HG02885 (cell line): ENCODE results near the gene GON4L.
"Not testable (repeated sequence)": the region's sequence is repeated elsewhere in the genome, so short reads cannot be mapped to it uniquely, and the experiment has no call there.

ENCODE experiments used
- ATAC-seq: cut with Tn5 transposase; IDR thresholded peaks from one replicate; pipeline ENCODE4 v1.9.1; 2021; ENCODE audit warnings: mild to moderate bottlenecking; ENCODE audit not compliant: unreplicated experiment, poor library complexity

The GON4L gene

DNA sequence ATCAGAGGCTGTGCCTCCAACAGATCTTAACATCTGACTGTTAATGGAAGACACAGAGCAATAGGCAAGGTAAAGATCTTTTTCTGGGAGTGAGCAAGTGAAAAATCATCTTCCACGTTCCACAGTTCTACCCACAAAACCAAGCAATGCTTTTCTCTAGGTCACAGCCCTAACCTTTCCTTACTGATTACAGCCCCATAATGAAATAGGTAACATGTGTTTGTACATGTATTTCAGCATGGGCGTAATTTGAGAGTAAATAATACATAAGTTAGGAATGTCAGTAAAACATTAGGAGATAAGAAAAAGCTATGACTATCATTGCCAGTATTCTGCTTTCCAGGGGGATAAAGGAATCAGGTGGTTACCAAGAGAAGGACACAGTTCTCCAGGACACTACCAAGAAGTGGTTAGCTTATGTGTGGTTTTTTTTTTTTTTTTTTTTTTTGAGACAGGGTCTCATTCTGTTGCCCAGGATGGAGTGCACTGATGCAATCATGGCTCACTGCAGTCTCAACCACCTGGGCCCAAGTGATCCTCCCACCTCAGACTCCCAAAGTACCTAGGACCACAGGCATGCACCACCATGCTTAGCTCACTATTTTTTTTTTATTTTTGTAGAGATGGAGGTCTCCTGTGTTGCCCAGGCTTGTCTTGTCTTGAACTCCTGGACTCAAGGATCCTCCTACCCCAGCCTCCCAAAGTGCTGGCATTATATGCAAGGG lies 96.1 kb downstream of the GON4L start:
- no peak for ATAC-seq

DNA sequence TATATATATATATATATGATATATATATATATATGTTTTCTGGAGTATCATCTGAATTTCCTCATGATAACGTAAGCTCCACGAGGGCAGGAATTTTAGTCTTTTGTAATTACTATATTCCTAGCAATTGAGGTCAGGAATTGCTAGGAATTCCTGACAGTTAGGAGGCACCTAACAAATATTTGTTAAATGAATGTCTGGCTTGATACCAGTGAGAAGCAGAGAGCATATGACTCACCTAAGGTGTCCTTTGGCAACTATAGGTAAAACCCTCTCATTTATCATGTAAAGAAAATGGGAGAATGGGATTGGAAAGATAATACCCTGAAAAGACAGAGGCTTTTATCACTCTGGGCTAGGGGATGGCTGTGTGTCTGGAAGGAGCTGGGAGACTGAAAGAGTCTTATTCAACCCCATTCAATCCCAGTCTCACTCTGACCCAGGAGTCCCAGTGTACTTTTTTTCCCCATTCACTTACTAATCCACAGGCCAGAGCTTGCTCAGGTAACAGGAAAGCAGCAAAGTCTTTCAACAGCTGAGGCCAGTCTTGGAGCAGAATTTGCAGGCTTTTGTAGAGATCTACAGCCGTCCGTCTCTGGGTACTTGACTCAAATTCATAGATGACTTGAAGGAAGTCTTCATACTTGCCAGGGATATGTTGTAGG lies 96.9 kb downstream of the GON4L start:
- ATAC-seq, result no peak

DNA sequence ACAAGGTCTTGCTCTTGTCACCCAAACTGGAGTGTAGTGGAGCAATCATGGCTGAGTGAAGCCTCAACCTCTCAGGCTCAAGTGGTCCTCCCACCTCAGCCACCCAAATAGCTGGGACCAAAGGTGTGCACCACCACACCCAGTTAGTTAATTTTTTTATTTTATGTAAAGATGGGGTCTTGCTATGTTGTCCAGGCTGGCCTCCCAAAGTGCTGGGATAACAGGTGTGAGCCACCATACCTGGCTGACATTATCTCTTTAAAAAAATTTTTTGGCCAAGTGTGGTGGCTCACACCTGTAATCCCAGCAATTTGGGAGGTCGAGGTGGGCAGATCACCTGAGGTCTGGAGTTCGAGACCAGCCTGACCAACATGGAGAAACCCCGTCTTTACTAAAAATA lies 98.0 kb downstream of the GON4L start:
- not testable (repeated sequence) for ATAC-seq

DNA sequence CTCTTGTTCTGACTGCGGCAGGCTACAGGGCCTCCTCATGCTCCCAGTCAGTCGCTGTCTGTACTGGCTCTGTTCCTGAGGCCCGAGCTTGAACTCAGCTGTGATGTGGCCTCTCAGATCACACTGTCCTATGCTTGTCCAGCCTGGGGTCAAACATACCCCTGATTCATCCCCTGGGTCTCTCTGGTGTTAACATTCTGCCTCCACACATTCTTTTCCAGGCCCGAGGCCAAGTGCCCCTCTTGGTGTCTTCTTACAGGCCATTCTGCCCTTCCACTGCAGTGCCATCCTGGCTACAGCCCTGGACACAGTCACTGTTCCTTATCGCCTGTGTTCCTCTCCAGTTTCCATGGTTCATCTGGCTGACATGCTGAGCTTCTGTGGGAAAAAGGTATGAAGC lies 108.9 kb downstream of the GON4L start:
- not testable (repeated sequence) for ATAC-seq

DNA sequence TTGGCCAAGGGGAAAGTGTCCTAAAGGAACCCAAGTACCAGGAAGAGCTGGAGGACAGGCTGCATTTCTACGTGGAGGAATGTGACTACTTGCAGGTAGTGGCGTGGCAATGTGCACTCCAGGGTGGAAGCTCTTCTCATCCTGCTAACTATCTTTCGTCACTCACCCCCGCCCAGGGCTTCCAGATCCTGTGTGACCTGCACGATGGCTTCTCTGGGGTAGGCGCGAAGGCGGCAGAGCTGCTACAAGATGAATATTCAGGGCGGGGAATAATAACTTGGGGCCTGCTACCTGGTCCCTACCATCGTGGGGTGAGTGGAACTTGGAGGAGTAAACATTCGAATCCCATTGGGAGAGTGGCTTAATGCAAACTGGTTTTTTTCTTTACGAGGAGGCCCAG lies 109.4 kb downstream of the GON4L start:
- not testable (repeated sequence) for ATAC-seq

DNA sequence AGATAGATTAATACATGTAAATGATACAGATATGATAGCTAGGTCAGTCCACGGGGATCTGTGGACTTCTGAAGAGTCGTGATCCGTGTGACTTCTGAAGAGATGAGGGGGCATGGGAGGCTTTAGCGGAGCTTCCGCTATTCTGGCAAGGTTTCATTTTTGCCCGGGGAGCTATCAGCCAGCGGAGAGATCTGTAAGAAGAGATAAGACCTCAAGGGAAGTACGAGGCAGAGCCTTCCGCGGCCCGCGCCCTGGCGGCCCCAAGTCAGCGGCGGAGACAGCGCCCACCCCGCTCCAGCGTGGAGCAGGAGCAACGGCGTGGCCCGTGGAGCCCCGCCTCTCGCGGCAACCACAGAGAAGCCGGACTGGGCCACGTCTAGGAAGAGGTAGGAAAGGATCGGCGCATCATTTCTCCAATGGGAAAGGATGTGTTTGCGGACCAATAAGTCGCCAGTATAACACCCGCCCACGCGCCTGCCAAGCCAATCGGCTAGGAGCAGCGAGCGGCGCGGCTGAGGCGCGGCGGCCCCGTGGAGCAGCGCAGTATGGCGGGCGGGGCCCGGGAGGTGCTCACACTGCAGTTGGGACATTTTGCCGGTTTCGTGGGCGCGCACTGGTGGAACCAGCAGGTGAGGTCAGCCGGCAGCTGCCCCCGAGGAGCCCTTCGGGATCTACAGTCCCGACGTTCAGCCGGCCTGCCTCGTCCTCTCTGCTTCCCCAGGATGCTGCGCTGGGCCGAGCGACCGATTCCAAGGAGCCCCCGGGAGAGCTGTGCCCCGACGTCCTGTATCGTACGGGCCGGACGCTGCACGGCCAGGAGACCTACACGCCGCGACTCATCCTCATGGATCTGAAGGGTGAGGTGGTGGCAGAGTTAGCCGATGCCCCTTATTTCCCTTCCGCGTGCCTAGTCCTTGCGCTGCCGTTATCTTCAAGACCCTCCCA lies 111.5 kb downstream of the GON4L start:
- peak; percentile 90 for ATAC-seq

DNA sequence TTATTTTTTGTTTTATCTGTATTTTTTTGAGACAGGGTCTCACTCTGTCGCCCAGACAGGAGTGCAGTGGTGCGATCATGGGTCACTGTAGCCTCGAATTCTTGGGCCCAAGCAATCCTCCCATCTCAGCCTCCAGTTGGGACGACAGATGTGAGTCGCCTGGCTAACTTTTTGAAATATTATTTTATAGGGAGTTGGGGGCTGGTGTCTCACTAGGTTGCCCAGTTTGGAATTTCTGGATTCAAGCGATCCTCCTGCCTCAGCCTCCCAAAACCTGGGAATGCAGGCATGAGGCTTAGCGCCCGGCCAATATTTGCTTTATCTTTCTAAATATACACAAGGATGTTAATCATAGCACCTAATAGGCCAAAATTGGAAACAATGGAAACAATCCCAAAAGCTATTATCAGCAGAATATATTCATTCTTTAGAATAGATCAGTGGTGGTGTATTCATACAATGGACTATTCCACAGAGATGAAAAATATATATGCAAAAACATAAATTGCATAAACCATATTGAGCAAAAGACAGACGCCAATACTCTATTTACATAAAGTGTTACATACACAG lies 112.2 kb downstream of the GON4L start:
- ATAC-seq, result no peak

DNA sequence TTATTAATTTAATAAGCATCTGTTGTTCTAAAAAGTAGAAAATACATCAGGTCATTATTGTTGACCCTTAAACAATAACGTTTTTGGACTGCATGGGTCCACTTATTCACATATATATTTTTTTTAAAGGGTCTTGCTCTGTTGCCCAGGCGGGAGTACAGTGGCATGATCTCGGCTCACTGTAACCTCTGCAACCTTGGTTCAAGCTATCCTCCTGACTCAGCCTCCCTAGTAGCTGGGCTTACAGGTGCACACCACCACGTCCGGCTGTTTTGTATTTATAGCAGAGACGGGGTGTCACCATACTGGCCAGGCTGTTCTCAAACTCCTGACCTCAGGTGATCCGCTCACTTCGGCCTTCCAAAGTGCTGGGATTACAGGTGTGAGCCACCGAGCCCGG lies 115.1 kb downstream of the GON4L start:
- ATAC-seq, result no peak

DNA sequence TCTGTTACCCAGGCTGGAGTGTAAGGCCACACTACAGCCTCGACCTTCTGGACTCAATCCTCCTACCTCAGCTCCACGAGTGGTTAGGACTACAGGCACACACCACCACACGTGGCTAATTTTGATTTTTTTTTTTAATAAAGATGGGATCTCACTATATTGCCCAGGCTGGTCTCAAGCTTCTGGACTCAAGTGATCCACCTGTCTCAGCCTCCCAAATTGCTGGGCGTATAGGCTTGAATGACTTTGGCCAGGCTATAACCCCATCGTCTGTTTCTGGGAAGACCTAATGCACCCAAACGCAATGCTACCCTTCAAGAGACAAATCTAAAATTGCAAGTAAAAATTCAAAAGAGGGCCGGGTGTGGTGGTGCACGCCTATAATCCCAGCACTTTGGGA lies 116.0 kb downstream of the GON4L start:
- ATAC-seq, result no peak

DNA sequence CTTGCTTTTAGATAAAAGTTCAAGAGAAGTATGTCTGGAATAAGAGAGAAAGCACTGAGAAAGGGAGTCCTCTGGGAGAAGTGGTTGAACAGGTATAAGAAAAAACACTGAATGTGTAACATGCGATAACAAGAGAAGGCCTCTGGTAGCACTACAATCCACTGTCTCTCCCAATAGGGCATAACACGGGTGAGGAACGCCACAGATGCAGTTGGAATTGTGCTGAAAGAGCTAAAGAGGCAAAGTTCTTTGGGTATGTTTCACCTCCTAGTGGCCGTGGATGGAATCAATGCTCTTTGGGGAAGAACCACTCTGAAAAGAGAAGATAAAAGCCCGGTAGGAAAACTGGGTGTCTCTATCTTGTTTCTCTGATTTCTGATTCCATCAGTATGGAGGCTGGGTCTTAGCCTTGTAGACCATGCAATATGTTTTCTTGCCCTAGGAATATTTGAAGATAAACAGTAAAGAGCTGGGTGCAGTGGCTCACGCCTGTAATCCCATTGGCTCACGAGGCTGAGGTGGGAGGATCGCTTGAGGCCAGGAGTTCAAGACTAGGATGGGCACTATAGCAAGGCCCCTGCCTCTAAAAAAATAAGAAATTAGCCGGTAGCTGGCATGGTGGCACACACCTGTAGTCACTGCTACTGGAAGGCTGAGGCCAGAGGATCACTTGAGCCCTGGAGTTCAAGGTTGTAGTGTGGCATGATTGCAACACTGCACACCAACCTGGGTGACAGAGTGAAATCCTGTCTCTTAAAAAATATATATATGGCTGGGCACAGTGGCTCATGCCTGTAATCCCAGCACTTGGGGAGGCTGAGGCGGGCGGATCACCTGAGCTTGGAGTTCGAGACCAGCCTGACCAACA lies 127.7 kb downstream of the GON4L start:
- ATAC-seq, result no peak

DNA sequence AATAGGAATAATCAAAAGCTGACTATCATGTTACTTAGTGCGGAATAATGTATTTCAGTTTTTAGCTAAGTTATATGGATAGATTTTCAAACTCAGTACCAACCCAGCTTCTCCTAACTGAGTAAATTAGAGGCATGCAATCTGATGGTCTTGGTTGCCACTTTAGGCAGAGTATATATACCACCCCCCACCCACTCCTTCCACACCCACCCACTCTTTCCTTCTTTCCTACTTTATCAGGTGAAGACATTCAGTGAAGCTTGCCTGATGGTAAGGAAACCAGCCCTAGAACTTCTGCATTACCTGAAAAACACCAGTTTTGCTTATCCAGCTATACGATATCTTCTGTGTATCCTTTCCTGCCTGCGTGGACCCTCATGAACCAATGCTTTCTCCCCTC lies 131.9 kb downstream of the GON4L start:
- ATAC-seq, result no peak

DNA sequence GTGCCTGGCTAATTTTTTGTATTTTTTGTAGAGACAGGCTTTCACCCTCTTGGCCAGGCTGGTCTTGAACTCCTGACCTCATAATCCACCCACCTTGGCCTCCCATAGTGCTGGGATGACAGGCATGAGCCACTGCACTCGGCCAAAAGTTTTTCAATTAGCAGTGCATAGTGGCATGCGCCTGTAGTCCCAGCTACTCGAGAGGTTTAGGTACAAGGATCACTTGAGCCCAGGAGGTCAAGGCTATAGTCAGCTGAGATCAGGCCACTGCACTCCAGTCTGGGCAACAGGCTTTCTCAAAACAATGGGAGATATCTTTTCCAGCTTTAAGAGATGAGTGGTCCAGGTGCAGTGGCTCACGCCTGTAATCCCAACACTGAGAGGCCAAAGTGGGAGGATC lies 137.3 kb downstream of the GON4L start:
- ATAC-seq, result no peak

DNA sequence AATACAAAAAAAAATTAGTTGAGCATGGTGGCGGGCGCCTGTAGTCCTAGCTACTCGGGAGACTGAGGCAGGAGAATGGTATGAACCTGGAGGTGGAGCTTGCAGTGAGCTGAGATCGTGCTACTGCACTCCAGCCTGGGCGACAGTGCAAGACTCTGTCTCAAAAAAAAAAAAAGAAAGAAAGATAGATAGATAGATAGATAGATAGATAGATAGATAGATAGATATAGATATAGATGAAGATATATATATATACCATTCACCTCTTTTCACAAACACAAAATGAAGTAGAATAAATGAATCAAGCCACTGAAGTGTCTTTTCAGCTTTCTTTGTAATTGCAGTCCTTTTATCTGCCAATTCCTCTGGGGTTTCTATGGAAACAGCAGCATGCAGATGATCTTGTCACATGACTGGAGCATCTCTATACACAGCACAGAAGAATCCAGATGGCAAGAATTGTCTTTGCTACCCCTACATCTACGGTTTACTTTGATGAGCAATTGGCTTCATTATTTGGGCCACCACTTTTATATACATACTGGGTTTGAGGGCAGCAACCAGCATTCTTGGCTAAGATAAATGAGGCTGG lies 138.4 kb downstream of the GON4L start:
- not testable (repeated sequence) for ATAC-seq

DNA sequence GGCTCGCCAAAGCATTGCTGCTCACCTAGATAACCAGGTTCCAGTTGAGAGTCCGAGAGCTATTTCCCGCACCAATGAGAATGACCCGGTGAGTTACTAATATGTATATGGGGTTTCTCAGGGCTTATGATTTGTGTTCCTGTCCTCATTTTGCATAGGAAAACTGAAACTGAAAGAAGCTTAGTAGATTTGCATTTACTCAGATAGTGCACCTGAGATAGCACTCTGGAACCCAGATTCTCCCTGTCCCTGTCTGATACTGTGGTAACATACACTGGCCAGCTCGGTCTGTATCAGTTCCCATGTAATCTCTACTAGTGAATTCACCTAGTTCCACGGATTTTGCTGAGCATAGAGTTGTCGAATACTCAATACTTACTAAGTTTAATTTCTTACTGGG lies 140.0 kb downstream of the GON4L start:
- ATAC-seq, result no peak

DNA sequence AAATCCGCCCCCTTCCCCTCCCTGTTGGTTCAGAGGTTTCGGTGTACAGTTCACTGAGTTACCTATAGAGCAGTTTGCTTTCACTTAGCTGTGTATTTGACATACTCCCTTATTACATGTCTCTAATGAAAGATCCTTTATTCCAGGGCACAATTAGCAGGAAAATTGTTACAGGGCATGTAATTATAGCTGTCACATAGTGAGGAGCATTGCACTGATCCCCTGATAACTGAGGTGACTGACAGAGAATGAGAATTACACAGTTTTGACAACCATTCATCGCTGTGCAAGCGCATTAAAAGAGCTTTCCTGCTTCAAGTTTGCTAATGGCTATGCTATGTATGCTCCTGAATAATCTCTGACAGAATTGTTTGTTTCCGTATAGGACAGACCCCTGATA lies 141.2 kb downstream of the GON4L start:
- no peak for ATAC-seq

DNA sequence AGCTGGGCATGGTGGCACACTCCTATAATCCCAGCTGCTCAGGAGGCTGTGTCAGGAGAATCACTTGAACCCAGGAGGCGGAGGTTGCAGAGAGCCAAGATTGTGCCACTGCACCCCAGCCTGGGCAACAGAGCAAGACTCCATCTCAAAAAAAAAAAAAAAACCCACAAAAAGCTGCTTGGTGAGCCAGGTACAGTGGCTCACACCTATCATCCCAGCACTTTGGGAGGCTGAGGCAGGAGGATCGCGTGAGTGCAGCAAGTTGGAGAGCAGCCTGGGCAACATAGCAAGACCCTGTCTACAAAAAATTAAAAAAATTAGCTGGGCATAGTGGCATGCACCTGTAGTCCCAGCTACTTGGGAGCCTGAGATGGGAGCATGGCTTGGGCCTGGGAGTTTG lies 142.0 kb downstream of the GON4L start:
- not testable (repeated sequence) for ATAC-seq

DNA sequence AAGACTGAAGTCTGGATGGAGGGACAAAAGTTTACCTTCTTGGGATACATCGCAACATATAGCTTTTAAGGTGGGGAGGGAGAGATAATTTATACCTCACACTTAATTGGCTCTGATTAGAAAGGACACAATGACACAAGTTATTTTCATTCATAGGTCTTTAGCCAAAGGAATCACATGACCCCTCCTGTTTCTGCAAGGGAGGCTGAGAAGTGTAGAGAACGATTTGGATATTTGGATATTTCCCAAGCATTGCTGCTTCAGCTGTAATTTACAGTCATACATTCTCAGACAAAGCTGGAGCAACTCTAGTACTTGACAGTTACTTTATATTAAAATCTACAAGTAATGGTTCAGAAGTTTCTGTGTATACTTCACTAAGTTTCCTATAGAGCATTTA lies 143.9 kb downstream of the GON4L start:
- no peak for ATAC-seq

DNA sequence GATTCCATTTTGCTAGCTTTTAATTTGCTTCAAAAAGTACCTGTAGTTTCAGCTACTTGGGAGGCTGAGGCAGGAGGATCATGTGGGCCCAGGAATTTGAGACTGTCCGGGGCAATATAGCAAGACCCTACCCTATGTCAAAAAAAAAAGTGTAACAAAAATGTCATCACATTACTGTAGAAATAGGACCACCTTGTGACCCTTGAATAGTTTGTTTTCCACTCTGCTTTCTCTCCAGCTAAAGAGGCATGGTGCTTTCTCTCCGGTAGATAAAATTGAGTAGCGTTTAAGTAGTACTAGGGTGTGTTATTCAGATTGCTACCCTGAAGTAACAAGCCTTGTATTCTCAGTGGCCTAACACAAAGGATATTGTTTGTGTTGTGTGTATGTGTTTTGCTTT lies 144.4 kb downstream of the GON4L start:
- not testable (repeated sequence) for ATAC-seq

DNA sequence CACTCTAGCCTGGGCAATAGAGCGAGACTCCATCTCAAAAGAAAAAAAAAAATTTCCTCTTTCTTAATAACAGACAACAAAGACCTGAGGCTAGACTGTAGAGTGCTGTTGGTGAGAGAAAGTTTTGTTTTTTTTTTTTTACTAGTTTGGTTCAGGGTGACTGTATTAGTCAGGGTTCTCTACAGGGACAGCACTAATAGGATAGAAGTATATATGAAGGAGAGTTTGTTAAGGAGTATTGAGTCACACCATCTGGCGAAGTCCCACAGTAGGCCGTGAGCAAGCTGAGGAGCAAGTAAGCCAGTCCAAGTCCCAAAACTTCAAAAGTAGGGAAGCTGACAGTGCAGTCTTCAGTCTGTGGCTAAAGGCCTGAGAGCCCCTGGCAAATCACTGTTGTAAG lies 145.6 kb downstream of the GON4L start:
- ATAC-seq, result not testable (repeated sequence)
